PFSK-1 (cell line): ENCODE results near the gene C1QTNF12.

Experiments used
- FOXP2 ChIP-seq: optimal IDR thresholded peaks from 2 replicates; pipeline ENCODE3; 2011; ENCODE audit warnings: borderline replicate concordance, control low read depth, inconsistent platforms; ENCODE audit not compliant: insufficient read depth; ENCODE audit errors: extremely low read length, extremely low read depth
- POLR2AphosphoS5 ChIP-seq: IDR thresholded peaks from 2 replicates; pipeline ENCODE4 v1.6.1; 2012; ENCODE audit warnings: low read depth, mild to moderate bottlenecking, control low read depth, low read length, moderate library complexity
- REST ChIP-seq, 2 experiments: IDR thresholded peaks; 2 replicates each; pipeline versions ENCODE4 v1.6.1 to v1.8.0; 2011 to 2012; ENCODE audit warnings: low read depth in 2 of 2, low read length in 2 of 2, control low read depth in 1 of 2, inconsistent platforms in 1 of 2, mild to moderate bottlenecking in 1 of 2, moderate library complexity in 1 of 2; ENCODE audit not compliant: insufficient read depth in 1 of 2
- SIN3A ChIP-seq: IDR thresholded peaks from 2 replicates; pipeline ENCODE4 v1.6.1; 2012; ENCODE audit warnings: mild to moderate bottlenecking, low read length, moderate library complexity, borderline replicate concordance; ENCODE audit not compliant: insufficient read depth
- TAF1 ChIP-seq: IDR thresholded peaks from 2 replicates; pipeline ENCODE4 v1.6.1; 2012; ENCODE audit warnings: low read length, control low read depth, borderline replicate concordance; ENCODE audit not compliant: insufficient read depth

The C1QTNF12 gene

GRCh38 chr1:1250786-1251284, 4.3 kb upstream of the C1QTNF12 start:
- no peak for TF ChIP-seq POLR2AphosphoS5
- TF ChIP-seq SIN3A, result no peak
- TF ChIP-seq REST (IDR thresholded peaks at IDR 0.05; ENCODE audit: insufficient read depth in 1 of 2, low read depth in 2 of 2, low read length in 2 of 2), result no peak
- no peak for TF ChIP-seq FOXP2
- no peak for TF ChIP-seq TAF1

GRCh38 chr1:1247341-1247913, 905 bp upstream of the C1QTNF12 start:
- no peak for TF ChIP-seq POLR2AphosphoS5
- no peak for TF ChIP-seq TAF1
- no peak for TF ChIP-seq FOXP2
- no peak for TF ChIP-seq SIN3A
- no peak for TF ChIP-seq REST (IDR thresholded peaks at IDR 0.05; ENCODE audit: insufficient read depth in 1 of 2, low read depth in 2 of 2, low read length in 2 of 2)

- no peak for TF ChIP-seq REST (IDR thresholded peaks at IDR 0.05; ENCODE audit: insufficient read depth in 1 of 2, low read depth in 2 of 2, low read length in 2 of 2)
- TF ChIP-seq SIN3A, result no peak
- TF ChIP-seq TAF1, result no peak
- TF ChIP-seq POLR2AphosphoS5, result no peak
- no peak for TF ChIP-seq FOXP2
These were observed 525 bp downstream of the C1QTNF12 start for GRCh38 chr1:1245817-1246576.

- TF ChIP-seq FOXP2 (no peak), POLR2AphosphoS5 (no peak), TAF1 (no peak), SIN3A (no peak), REST (IDR thresholded peaks at IDR 0.05; ENCODE audit: insufficient read depth in 1 of 2, low read depth in 2 of 2, low read length in 2 of 2) (no peak)
These were observed 1.2 kb downstream of the C1QTNF12 start for GRCh38 chr1:1245178-1245816.
